Mucosa of gallbladder (tissue), 1 donor: Measurements from ENCODE around the gene SPIN2A. TPM values are rescaled to one million over a fixed set of nuclear protein-coding genes. Genes with fewer than 3 reads are reported as not detected.
"Not testable (repeated sequence)": the region's sequence is repeated elsewhere in the genome, so short reads cannot be mapped to it uniquely, and the experiment has no call there.

Experiments
- DNase-seq: peaks from one replicate; pipeline ENCODE4 v3.0.0-alpha.2; 2020; ENCODE audit warnings: low spot score
- total RNA-seq: library from RNA; stranded (reverse); gene quantifications from one replicate; pipeline ENCODE4 v1.2.1, GENCODE V29; 2021
- donor health status: DM: no; HTN: no; CAD: no.

SPIN2A gene
- total RNA-seq, 1 donor from 2014 or later: 1.2 TPM

- DNase-seq: not testable (repeated sequence)
Observed at GRCh38 chrX:57102918-57103317, 34.3 kb downstream of the SPIN2A start.

Other genes with a start within 250 kb of the SPIN2A start
- gene SPIN3, start 141.9 kb downstream of the SPIN2A start, total RNA-seq: 12.5 TPM
- gene SPIN2B, start 15.8 kb downstream of the SPIN2A start, total RNA-seq: 10.2 TPM
- gene FAAH2, start 149.3 kb upstream of the SPIN2A start, total RNA-seq: 5.1 TPM